ENCODE data around the gene IFIT1.

GRCh38 chr10:89377705-89378637 lies 14.5 kb upstream of the IFIT1 start, which contains the start of gene IFIT1B:
- TF ChIP-seq, protein P1, sequence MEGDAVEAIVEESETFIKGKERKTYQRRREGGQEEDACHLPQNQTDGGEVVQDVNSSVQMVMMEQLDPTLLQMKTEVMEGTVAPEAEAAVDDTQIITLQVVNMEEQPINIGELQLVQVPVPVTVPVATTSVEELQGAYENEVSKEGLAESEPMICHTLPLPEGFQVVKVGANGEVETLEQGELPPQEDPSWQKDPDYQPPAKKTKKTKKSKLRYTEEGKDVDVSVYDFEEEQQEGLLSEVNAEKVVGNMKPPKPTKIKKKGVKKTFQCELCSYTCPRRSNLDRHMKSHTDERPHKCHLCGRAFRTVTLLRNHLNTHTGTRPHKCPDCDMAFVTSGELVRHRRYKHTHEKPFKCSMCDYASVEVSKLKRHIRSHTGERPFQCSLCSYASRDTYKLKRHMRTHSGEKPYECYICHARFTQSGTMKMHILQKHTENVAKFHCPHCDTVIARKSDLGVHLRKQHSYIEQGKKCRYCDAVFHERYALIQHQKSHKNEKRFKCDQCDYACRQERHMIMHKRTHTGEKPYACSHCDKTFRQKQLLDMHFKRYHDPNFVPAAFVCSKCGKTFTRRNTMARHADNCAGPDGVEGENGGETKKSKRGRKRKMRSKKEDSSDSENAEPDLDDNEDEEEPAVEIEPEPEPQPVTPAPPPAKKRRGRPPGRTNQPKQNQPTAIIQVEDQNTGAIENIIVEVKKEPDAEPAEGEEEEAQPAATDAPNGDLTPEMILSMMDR (conservative IDR thresholded peaks at IDR 0.05), result no peak
- no peak for TF ChIP-seq EZH2 (IDR thresholded peaks at IDR 0.05; ENCODE audit: low read depth)

Data from PC-9 (cell line).